Activated CD4-positive, alpha-beta T cell treated with anti-CD3 and anti-CD28 coated beads, Interleukin-2, Interleukin-6, amounts not matched to agents 100 ng/mL and 50 ng/mL, durations not matched to agents 16 hours and 8 hours (primary cell): ENCODE data around the gene SLC2A9.

Experiments
- DNase-seq: peaks from one replicate; pipeline ENCODE4 v3.0.0-alpha.2; 2020

SLC2A9 gene

DNA sequence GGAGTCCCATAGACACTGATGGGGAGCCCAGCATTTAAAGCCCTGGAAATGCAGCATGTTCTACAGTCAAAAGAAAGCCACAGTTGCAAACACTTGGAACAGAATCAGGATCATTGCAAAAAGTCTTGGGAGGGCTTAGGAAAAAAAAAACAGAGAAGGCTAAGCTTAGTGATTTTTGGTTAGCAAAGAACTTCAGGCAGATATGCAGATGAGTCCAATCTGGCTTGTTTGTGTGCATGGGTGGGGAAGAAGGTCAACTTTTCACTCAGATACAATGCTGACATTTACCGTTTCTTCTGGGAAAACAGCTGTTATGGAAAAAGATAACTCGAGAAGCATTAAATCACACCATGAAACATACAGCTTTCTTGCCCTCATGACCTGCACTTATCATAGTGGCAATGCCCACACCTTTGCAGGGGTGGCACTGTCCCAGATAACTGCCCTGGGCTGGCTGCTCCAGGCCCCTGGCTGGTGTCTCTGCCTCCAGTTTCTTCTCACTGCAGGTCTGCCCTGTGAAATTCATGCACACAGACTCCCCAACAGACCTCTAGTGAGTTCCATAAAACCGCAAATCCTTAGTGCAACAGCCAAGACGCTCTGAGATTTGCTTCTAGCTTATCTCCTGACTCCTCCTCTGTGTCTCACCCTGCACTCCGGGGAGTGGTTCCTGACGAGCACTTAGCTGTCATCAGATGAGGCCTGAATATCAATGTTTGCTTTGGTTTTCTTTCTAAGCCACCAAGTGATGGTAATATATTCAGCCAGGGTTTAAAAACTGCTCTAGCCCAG lies 140.7 kb downstream of the SLC2A9 start:
- no peak for DNase-seq

DNA sequence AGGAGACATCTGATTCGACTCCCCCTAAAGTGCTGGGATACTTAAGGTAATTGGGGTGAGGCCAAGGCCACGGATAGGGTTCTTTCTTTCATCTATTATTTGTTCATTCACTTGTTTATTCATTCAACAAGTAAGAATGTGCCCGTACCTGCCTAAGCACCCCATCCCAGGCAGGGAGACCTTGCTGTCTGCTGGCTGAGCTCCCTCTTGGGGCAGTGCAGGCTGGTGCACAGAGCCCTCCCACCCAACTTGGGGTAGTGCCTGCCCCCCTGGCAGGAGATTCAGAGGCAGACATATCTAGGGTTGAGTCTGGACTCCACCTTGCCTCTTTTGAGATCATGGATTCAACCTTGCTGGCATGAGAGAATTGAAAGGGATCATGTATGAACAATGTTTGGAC lies 144.2 kb downstream of the SLC2A9 start:
- no peak for DNase-seq

DNA sequence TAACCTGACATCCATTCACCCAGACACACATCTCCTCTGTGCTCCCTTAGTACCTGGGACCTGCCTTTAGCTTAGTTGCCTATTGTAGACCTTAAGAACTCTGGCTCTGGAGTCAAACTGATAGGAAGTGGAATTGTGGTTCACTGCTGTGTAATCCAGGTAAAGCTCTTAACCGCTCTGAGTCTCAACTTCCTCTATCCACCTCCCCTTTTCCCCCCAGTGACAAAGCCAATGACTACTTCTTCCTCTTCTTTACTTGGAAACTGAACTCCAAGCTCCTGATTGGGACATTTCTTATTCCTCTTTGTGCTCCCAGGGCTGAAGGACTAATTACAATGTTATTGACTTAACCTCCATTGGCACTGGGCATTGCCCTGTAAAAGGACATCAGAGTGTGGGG lies 145.8 kb downstream of the SLC2A9 start:
- DNase-seq = peak; percentile 5

DNA sequence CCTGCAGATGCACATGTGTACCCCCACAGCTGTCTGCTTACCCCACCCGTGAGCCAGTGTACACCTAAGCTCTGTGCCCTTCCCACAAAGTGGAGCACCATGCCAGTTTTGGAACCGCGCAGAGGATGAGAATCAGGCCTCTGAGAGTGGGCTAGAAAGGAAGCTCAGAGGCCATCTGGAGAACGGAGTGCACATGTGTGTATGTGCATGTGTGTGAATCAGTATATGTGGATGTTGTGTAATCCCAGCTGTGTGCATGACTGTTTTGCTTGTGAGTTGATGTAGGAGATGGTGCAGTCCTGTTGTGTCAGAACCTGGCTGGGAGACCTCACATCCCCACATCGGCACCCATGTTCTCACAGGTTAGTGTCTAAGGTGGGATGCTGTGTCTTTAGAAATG lies 146.9 kb downstream of the SLC2A9 start:
- DNase-seq = no peak

DNA sequence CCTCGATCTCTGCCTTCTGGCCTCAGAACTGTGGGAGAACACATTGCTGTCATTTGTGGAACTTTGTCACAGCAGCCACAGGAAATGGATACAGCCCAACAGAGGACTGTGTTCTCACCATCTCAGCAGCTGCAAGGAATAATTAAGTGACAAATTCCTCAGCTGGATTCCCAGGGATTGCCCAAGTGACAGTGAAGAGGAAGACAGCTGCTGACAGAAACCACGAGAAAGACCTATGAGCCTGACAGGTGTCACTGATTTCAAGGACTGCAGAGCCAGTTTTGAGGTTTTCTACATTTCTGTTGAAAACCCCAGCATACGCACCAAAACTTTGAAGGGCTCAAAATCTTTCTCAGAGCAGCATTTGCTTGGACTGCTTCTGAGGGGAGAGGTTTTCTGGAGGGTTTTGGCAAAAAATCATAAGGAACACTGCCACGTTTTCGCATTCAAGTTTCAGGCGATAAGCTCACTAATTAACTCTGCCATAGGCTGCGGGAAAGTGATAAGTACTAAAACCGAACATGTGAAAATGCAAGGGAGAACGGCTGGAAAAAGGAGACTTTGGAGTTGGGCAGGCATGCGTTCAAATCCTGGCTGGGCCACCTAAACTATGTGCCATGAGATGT lies 151.0 kb downstream of the SLC2A9 start:
- DNase-seq = no peak

DNA sequence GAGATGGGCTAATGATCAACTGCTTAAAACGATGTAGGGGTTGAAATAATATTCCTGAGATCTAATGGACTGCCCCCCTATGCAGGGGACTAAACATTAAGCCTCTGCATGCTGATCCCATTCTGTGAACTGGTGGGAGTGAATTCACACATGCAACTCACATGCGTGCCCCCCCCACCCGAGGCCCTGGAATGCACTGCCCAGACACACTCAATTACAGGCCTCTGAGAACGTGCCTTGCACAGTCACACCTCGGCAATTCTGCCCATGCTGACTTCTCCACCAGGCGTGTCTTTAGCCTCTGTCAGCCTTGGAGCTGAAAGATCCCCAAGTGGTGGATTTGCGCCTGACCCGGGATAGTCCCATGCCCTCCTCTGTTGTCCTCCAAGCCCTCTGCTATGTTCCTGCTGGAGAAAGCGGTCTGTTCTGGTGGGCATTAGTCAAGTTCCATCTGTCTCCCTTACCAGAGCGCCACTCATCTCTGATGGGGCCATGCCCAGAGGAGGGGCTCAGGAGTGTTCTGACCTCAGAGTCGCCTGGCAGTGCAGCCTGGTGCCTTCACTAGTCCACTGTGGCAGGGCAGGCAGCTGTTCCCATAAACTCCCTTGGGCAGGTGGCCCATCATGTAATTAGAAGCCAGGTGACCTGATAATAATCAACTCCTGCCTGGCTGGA lies 153.4 kb downstream of the SLC2A9 start:
- DNase-seq = no peak

DNA sequence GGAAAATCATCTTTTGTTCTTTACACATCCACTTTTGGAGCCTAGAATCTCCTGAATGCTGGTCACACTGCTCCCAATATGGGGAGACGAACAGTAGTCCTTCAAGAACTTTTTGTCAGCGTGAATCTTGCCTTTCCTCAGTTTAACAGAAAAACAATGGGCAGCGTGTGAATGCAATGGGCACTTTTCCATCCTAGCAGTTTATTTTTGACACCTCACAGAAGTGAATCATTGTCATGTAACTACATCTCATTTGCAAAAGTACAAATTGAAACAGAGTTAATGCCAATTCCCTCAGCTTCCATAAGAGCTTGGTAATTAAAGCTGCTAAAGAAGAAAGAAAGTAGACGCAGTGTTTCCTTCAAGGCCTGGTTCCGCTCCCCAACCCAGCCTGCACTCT lies 154.4 kb downstream of the SLC2A9 start:
- no peak for DNase-seq

DNA sequence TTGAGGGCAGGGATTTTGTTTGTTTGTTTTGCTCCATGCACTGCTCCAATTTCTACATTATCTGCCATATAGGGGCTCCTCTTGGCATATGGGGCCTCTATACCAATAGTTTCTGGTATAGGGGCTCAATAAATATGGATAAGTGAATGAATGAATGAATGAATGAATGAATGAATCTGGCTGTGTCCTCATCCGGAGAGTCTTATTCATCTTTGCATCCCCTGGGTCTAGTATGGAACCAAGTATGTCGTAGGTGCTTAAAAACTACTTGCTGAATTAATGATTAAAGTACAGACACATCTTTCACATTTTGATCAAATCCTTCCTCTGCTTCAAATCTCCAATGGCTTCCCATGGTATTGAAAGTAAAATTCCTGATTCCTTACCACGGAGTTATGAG lies 159.7 kb downstream of the SLC2A9 start:
- no peak for DNase-seq

DNA sequence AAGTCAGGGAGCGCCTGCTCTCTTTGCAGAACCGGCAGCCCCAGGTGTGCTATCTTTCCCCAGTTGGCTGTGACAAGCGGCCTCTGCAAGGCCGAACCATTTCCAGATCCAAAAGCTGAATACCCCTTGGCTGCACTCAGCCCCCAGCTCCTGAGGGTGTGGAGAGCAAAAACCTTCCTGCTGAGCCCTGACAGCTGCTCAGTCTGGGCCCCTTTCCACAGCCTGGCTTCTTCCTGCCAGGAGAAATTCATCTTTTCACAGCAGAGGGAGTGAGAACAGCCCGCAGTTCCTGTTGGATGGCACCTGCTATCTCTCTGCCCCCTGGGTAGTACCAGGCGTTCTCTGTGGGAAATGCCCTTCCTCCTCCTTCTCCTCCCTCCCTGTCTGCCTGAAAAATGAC lies 161.5 kb downstream of the SLC2A9 start:
- DNase-seq = no peak

DNA sequence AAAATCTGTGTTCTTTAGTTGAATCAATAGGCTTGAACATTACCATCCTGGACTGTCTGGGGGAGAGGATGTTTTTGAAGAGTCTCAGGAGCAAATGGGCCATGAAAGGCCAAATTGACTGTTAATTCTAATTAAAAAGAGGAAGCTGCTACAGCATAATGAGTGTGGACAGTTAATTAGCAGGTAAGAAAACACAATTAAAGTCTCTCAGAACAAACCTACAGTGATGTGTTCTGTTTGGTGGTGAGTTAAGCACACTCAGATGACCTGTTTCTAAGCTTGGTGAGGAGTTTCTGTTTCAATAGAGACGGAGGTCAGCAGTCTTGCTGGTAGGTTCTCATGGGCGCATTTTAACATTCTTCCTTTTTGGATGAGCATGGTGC lies 171.8 kb downstream of the SLC2A9 start:
- DNase-seq = no peak

DNA sequence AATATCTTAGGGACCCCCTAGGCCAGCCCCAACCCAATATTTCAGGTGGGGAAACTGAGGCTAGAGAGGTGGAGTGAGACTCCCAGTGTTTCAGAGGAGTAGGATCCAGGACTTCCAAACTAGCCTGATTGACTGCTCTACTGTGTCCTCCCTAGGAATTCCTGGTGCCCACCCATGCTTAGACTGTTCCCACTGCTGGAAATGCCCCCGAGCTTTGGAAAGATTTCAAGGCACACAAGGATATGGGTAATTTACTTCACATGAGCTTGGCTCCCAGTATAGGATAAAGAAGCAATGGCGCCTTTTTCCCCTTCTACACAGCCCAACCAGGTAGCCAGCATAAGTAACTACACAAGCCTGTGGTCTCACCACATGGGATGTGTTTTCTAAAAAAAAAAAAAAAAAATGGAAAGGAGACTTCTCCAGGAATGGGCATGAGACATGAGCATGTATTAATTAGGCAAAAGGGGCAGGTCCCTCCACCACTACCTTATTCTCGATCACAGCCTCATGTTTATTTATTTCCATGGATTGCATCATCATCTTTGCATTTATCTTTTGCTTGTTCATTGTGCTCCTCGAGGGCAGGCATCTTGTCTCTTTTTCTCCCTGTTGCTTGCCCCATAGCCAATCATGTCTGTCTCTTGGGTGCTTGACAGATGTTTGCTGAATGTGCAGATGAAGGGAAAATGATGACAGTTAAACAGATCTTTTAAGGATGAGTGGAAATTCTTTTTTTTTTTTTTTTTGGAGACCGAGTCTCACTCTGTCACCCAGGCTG lies 173.1 kb downstream of the SLC2A9 start:
- no peak for DNase-seq

DNA sequence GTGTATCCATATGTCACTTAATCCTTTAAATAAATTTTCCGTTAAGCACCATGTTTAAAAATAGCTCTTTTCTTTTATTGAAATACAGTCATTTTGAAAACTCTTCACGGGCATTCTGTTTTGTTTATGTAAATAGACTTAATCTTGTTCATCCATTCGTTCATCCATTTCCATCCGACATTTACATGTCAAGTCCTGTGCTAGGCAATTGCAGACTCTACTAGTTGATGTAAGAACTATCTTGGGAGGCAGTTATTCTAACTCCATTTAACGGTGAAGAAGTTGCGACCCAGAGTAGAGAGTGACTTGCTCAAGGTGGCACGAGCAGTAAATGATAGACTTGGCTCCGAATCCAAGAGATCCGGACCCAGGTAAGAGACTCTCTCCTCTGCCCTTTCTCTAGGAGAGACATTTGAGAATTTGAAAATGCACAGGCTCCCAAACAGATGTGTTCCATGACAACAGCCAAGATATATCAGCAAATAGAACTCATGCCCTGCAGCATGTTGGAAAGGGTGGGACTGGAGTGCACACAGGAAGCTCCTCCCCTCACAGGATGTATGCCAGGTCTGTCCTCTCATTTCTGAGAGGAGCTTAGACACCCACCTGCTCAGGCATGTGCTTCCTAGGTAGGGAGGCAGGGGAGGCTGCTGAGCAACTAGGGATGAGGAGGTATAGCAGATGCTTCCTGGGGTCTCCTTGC lies 175.4 kb downstream of the SLC2A9 start:
- no peak for DNase-seq

DNA sequence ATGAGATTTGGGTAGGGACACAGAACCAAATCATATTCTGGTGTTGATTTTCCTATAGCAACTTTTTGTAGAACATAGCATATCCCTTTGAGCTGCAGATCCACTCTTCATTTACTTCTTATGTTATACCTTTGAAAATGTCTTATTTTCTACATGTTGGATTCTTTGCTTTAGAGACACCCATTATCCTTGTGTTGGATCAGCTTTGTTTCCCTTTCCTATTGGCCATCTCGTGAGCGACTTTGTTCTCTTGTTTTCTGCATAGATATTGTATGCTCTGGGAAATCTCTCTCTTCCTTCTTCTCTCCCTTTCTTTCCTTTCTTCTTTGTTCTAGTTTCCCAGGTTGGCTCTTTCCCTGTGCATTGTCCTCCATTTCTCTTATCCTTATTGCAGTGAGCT lies 180.2 kb downstream of the SLC2A9 start:
- DNase-seq = no peak

DNA sequence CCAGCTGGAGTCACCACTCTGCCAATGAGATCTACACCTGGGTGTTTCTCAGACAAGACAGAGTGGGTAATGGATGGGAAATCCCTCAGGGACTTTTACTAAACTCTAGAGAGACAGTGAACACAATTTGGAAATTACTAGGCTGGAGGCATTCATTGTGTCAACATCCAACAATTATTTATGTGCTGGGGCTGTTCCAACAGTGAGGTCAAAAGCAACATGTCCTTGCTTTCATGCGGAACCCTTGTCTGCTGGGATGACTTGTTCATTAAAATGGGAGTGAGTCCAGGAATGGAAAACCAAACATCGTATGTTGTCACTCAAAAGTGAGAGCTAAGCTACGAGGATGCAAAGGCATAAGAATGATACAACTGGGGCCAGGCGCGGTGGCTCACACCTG lies 185.9 kb downstream of the SLC2A9 start:
- no peak for DNase-seq

DNA sequence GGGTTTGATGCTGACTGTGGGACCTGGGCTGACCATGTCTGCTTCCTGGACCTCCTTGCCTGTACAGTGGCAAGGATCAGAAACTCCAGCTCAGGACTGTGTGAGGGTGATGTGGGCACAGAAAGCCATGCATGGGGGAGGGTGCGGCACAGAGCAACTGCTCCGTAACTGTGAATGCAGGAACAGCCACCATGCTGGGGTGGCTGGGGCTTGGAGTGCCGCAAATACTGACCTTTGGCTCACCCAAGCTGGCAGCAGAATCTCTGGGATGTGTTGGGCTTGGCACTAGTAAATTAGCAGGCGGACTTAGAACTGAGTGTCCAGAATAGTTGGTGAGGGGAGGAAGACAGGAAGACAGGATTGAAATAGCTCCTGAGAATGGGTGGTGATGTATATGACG lies 187.9 kb downstream of the SLC2A9 start:
- DNase-seq = no peak

DNA sequence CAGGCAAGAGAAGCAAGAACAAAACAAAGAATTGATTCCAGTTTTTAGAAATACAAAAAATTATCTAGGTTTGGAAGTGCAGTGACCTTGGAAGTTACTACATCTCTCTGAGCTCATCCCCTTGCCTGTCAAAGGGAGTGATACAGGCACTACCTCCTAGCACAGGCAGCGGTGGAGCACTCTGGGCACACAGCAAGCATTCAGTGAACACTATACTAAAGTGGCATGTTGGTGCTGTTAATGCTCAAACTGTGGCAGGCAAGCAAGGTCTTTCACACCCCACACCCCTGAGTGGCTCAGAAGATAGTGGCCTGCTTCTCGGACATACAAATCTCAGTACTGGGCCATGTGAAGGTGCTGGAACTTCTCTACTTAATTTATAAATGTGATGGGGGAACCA lies 188.7 kb downstream of the SLC2A9 start:
- DNase-seq = no peak

DNA sequence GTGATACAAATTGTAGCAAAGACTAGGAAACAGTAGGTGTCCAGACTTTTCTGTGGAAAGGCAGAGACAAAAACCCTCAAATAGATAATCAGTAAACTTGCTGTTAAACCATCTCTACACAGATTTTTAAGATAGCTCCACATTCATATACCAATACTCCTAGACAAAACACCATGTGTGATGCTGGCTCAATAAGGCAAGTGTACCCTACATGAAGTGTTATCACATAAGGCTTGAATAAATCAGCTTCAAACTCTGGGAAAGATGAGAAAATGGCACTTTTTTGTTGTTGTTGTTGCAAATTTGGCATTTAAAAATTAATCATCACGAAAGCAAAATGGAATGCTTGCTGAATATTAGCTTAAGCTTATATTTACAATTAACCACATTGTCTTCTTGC lies 194.7 kb downstream of the SLC2A9 start:
- no peak for DNase-seq

DNA sequence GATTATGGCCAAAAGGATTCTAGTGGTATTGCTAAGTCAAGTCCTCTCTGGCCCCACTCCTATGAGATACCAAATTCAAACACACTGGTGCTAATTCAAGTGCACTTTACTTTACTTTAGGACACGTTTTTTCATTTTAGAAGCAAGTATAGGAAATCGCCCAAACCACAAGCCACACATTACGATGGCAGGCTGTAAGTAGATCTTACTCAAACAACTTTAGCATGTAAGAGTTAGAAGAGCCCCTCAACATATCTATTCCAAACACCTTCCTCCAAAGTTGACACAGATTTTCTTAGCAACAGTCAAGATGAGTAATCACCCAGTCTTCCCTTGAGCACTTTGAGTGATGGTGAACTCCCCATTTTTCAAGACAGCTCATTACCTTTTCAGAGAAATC lies 196.2 kb downstream of the SLC2A9 start:
- peak; percentile 72 for DNase-seq

DNA sequence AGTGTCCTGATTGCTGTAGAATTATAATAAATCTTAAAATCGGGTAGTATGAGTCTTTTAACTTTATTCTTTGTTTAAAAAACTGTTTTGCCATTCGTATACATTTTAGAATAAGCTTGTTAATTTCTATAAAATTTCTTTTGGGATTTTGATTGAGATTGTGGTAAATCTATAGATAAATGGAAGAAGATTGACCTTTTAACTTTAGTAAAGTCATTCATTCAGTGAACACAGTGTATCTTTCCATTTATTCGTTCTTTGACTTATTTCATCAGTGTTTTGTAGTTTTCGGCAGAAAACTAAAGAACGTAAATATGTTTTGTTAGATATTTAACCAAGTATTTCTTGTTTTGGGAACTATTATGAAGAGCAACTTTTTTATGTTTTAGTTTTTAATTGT lies 201.0 kb downstream of the SLC2A9 start:
- DNase-seq = no peak

DNA sequence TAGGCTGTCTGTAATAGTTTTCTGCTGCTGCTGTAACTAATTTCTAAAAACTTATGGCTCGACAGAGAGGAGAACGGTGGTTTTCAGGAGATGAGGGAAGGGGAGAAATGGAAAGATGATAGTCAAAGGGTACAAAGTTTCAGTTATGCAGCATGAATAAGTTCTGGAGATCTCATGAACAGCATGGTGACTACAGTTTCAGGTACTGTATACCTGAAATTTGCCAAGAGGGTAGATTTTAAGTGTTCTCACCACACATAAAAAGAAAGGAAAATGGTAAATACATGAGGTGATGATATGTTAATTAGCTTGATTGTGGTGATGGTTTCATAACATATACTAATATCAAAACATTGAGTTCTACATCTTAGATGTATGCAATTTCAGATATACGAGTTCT lies 205.0 kb downstream of the SLC2A9 start:
- no peak for DNase-seq

DNA sequence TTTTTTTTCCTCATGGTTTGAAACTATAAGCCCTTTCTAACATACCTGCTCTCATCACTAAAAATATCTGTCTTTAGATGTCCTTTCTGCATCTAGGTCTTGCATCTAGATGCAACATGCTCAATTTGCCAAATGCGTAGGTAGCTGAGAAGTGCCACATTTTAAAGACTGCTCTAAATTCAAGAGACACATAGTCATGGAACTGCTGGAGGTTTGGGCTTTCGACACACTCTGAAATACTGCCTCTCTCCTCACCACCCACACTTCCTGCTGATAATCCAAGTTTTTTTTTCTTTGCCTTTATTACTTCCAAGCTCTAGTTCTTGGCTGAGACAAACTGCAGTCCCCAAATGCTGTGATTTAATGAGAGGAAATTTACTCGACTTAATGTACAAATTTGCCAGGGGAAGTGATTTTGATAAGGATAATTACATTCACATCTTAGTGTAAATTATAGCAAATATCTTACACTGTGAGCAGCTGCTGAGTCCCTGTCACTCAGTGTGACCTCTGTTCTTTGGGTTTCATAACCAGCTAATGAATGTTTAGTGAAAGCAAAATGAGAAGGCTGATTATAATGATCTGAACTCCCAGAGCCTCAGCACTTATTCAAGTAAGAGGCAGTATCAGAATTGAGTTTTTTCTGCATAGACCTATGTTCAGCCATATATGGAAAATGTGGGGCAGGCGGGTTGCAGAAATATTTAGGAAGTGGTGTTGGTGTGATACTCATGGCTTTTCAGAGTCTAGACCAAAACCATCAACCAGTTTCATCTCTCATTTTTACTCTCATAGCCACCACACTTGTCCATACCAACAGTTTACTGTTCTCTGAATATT lies 208.6 kb downstream of the SLC2A9 start:
- DNase-seq = peak; percentile 51

DNA sequence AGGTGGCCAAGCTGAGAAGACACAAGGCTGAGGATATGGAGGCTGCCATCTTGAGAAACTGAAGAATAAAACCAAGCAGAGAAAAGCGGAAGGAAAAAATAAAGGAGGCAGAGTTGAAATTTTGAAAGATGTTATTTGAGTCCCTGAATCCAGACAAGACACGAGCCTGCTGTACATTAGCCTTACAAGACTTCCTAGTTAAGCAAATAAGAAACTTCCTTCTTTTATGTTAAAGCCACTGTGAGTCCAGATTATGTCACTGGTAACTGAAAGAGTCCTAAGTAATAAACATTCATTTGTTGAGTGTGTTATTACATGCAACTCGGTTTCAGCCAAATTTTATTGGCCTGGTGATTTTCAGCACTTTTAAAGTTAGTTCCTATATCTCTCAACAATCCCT lies 209.5 kb downstream of the SLC2A9 start:
- DNase-seq = no peak
